Osteocyte (in vitro differentiated cells): ENCODE measurements around the gene KCNQ4. TPM values are rescaled to one million over a fixed set of nuclear protein-coding genes. Genes with fewer than 3 reads are reported as not detected.

Experiments
- DNase-seq: peaks from one replicate; pipeline ENCODE4 v3.0.0; 2021; ENCODE audit warnings: mixed read lengths; ENCODE audit not compliant: unreplicated experiment; ENCODE audit errors: extremely low spot score
- H3K27ac Mint-ChIP-seq: one replicate; pipeline ENCODE4 v1.8.0; 2021; ENCODE audit warnings: mild to moderate bottlenecking, mixed read lengths; ENCODE audit not compliant: unreplicated experiment
- H3K27me3 Mint-ChIP-seq: one replicate; pipeline ENCODE4 v1.8.0; 2021; ENCODE audit warnings: mixed read lengths; ENCODE audit not compliant: unreplicated experiment
- H3K36me3 Mint-ChIP-seq: one replicate; pipeline ENCODE4 v1.8.0; 2021; ENCODE audit warnings: mixed read lengths; ENCODE audit not compliant: unreplicated experiment
- H3K4me1 Mint-ChIP-seq: one replicate; pipeline ENCODE4 v1.8.0; 2021; ENCODE audit warnings: mixed read lengths; ENCODE audit not compliant: unreplicated experiment
- H3K4me3 Mint-ChIP-seq: one replicate; pipeline ENCODE4 v1.8.0; 2021; ENCODE audit warnings: mild to moderate bottlenecking, moderate library complexity, mixed read lengths; ENCODE audit not compliant: unreplicated experiment
- H3K9me3 Mint-ChIP-seq: one replicate; pipeline ENCODE4 v1.8.0; 2021; ENCODE audit warnings: mixed read lengths; ENCODE audit not compliant: unreplicated experiment
- total RNA-seq: library from RNA; stranded (reverse); gene quantifications from 2 replicates; pipeline ENCODE4 v1.2.1, GENCODE V29; 2021
- TF ChIP-seq, protein P1 (sequence below): fragments of 200-600 bp; sonication (generic); IDR thresholded peaks from 2 replicates; pipeline ENCODE4 v1.5.0; 2021; ENCODE audit warnings: antibody characterized with exemption, mild to moderate bottlenecking, moderate library complexity

The KCNQ4 gene
- total RNA-seq, 1 donor from 2014 or later = 0.51 TPM

DNA sequence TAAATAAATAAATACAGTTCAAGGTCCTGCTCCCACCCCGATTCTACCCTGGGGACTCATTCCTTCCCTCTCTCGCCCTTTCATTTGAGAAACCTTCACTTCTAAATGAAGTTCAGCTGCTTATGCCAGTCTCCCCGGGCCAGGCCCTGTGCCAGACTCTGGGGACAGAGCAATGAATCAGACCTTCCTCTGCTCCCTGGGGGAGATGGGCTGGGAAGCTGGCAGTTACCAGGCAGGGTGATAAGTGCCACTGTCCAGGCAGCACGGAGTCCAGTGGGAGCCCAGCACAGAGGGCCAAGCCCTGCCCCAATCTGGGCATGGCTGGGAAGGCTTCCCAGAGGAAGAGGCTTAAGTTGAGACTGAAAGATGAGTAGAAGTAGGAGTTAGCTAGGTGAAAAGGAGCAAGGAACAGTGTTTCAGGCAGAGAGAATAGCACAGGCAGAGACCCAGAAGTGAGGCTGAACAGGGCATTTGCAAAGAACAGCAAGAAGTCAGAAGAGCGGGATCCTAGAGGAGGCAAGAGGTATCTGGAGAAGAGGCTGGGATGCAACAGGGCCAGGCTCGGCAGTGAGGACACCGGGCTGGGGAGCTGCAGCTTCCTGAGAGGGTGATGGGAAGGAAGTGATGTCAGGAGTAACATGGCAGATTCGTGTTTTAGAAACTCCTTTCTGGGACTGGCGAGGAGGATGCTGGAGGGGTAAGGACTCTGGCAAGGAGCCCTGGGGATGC, 13.5 kb downstream of the KCNQ4 start:
- Mint-ChIP-seq H3K36me3 (no peaks in the 10 kb centered on the region), H3K4me3 (no peak overlapping the region), H3K27ac (no peak overlapping the region), H3K4me1 (peaks cover 25% of the 10 kb centered on the region), H3K9me3 (no peaks in the 10 kb centered on the region), H3K27me3 (no peaks in the 10 kb centered on the region)
- no peak for DNase-seq
- TF ChIP-seq, protein P1, sequence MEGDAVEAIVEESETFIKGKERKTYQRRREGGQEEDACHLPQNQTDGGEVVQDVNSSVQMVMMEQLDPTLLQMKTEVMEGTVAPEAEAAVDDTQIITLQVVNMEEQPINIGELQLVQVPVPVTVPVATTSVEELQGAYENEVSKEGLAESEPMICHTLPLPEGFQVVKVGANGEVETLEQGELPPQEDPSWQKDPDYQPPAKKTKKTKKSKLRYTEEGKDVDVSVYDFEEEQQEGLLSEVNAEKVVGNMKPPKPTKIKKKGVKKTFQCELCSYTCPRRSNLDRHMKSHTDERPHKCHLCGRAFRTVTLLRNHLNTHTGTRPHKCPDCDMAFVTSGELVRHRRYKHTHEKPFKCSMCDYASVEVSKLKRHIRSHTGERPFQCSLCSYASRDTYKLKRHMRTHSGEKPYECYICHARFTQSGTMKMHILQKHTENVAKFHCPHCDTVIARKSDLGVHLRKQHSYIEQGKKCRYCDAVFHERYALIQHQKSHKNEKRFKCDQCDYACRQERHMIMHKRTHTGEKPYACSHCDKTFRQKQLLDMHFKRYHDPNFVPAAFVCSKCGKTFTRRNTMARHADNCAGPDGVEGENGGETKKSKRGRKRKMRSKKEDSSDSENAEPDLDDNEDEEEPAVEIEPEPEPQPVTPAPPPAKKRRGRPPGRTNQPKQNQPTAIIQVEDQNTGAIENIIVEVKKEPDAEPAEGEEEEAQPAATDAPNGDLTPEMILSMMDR = no peak

DNA sequence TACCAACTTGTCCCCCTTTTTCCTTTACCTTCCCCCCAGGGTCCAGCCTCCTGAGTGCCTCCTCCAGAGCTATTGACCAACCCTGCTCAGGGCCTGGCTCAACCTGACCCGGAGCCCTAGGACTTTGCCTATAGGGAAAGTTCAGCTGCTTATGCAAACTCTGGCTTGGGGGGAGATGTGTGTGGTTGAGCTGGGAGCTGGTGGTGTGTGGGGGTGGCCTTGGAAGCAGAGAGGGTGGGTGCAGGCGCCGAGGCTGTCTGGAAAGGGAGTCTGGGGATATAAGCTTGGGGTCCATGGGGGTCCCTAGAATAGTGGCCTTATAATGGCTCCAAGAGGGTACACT, 14.1 kb downstream of the KCNQ4 start:
- no peak overlapping the region for H3K4me3 Mint-ChIP-seq

DNA sequence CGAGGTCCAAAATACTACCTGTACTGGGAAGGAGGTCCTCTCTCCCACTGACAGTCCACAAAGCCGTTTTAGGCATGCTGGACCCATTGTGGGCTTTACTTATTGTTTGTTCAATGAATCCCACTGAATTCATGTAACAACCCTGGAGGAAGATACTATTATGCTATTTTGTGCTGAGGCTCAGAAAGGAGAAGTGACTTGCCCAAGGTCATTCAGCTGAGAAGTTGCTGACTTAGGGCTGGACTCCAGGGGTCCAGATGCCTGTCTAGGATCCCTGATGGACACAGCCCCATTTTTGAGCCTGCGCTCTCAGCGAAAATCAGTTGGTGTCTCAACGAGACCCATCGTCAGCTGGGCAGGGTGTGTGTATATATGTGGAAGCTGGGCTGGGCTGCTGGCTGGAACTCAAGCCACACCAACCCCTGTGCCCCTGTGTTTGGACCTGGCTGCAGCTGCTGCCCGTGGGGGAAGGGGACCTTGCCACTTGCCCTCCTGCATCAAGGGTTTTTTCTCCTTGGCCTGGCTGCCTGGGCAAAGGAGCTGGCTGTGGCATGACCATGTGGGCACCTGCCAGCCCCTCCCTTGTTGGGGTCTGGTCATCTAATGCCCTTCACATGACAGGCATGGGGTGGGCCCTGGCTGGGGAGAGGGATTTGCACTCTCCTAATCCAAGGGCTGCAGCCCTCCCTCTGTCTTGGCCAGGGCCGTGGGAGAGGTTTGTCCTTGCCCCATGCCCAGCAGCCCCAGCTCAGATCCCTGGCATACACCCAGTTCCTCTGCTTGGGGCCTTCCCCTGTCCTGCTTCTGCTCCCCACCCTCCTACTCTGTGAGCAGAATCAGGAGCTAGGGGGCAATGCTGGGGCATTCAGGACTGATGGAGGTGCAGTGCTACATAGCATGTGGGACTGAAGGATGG, 15.0 kb downstream of the KCNQ4 start:
- no peaks in the 10 kb centered on the region for H3K27me3 Mint-ChIP-seq
- no peak overlapping the region for H3K4me3 Mint-ChIP-seq
- H3K9me3 Mint-ChIP-seq = no peaks in the 10 kb centered on the region
- peaks cover 24% of the 10 kb centered on the region for H3K4me1 Mint-ChIP-seq
- TF ChIP-seq, protein P1 = no peak
- no peak overlapping the region for H3K27ac Mint-ChIP-seq
- H3K36me3 Mint-ChIP-seq = no peaks in the 10 kb centered on the region
- no peak for DNase-seq

More for the DNA sequence above, 14.1 kb downstream of the KCNQ4 start:
- Mint-ChIP-seq H3K36me3 (no peaks in the 10 kb centered on the region), H3K27ac (no peak overlapping the region), H3K9me3 (no peaks in the 10 kb centered on the region), H3K4me1 (peaks cover 24% of the 10 kb centered on the region), H3K27me3 (no peaks in the 10 kb centered on the region)
- TF ChIP-seq, protein P1 = no peak
- DNase-seq = no peak

DNA sequence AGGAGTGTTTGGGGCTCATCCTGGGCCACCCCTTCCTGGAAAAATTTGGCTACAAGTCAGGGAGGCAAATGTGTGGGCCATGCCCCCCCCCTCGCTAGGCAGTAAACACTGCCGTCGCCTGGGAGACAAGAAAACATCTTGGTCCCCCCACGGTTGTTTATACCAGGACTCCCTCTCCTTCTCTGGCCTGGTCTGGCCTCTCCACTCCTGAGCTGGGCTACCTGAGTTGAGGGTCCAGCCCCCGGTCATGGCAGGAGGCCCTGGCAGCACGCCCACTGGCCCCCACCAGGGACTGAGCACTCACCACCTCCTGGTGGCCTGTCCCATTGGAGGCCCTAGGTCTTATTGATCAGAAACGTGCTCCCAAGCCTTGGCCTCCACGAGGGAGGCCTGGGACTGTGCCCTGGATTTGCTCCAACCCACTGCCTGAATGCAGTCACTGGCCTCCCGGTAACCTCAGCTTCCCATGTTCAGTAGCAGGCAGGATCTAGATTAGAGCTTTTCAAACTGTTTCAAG, 15.8 kb downstream of the KCNQ4 start:
- no peak for DNase-seq
- H3K4me1 Mint-ChIP-seq = peaks cover 24% of the 10 kb centered on the region
- H3K9me3 Mint-ChIP-seq = no peaks in the 10 kb centered on the region
- H3K27ac Mint-ChIP-seq = no peak overlapping the region
- no peaks in the 10 kb centered on the region for H3K36me3 Mint-ChIP-seq
- TF ChIP-seq, protein P1 = no peak
- no peak overlapping the region for H3K4me3 Mint-ChIP-seq
- H3K27me3 Mint-ChIP-seq = no peaks in the 10 kb centered on the region

DNA sequence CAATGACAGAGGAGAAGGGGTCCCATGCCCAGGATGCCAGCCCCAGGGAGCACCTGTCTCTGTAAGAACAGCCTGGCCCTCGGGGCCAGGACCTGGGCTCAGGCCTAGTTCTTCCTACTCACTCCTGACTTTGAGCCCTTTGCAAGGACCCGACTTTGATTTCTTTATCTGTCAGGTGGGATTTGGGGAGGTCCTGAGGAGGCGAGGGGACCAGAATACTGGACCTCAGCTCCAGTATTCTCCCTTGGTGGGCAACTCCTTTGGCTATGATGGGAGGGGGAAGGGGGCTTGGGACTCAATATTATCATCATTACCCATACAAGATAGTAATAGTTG, 18.1 kb downstream of the KCNQ4 start:
- H3K4me3 Mint-ChIP-seq = no peak overlapping the region
- H3K9me3 Mint-ChIP-seq = no peaks in the 10 kb centered on the region
- TF ChIP-seq, protein P1 = no peak
- no peaks in the 10 kb centered on the region for H3K27me3 Mint-ChIP-seq
- H3K27ac Mint-ChIP-seq = peak overlapping the region; percentile 52
- peaks cover 31% of the 10 kb centered on the region for H3K4me1 Mint-ChIP-seq
- no peaks in the 10 kb centered on the region for H3K36me3 Mint-ChIP-seq
- no peak for DNase-seq
